Fibroblast of skin of abdomen (primary cell): ENCODE data around the gene USP11.
A peak's percentile ranks its signal among the peaks of the same experiment; 100 is the strongest.
"Not testable (repeated sequence)": the region's sequence is repeated elsewhere in the genome, so short reads cannot be mapped to it uniquely, and the experiment has no call there.

Experiments used
- DNase-seq: peaks from one replicate; pipeline ENCODE4 v3.0.0-alpha.2; 2013

Gene USP11

DNA sequence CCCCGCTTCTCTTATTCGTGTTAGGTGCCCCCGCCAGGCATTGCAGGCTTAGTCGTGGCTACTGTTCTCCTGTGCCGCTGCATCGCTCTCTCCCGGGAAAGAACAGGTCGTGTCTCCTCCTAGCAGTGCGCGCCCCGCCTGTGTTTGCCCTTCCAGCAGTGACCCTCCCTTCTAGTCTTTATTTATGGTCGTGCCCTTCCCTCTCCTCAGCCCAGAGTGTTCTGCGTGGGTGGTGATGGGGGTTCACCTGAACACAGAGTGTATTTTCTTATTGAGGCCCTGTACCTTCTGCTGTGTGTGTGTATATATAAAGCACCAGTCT is 15.2 kb downstream of the USP11 start:
- no peak for DNase-seq

DNA sequence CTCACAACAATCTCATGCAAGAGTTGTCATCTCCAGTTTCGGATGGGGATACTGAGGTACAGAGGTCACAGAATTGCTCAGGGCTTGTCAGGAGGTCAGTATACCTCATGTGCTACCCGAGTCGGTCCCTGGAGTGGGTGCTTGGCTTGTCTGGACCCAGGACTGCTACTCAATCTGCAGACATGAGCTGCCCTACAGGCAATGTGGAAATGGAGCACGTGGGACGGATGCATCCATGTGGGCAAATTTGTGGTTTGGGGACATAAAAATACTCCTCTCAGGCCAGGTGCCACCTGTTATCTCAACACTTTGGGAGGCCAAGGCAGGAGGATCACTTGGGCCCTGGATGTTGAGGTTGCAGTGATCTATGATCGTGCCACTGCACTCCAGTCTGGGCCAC is 15.8 kb downstream of the USP11 start:
- DNase-seq, result no peak

DNA sequence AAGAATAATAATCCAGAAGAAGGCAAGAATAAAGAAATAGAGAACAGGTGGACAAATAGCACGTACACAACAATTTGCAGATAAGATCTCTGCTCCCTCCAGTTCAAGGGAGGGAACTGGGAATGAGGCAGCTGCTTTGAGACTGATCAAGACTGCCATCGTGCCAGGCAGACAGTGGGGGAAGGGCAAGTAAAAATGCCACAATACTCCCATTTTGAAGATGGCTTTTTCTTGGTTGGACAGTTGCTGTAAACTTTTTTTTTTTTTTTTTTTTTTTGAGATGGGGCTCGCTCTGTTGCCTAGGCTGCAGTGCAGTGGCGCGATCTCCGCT is 17.2 kb downstream of the USP11 start:
- no peak for DNase-seq

- DNase-seq, result not testable (repeated sequence)
Measured at GRCh38 chrX:47257620-47258019, 24.8 kb downstream of the USP11 start.

DNA sequence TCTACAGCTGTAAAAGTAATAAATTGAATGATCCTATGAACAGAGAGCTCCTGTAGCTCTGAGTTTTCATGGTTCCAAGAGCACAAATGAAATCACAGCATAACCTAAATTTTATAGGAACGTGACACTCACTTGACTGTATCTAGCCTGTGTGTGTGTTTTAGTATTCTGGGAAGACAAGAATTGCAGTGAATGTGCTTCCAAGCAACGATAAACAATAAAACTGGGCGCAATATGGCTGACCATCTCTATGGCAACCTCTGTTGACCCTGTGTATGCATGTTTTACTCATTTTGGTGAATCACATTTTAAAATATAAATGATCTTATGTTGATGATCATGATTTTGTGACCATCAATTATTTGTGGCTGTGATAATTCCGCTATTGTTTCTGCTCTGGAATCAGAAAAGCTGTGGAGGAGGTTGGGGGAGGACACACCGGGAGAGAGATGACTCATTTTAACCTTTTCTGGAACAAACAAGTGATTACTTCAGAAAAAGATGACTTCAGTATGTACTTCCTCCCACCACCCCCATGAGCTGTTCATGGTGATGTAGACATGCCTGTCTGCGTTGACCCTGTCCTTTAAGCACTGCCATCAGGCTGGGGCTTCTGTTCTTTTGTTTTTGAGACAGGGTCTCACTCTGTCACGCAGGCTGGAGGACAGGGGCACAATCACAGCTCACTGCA is 31.8 kb downstream of the USP11 start:
- peak; percentile 30 for DNase-seq

- no peak for DNase-seq
Measured at GRCh38 chrX:47266643-47267042, 33.8 kb downstream of the USP11 start.

GRCh38 chrX:47272013-47272408 is 39.2 kb downstream of the USP11 start:
- no peak for DNase-seq

GRCh38 chrX:47273011-47273730 is 40.4 kb downstream of the USP11 start:
- DNase-seq, result no peak

DNA sequence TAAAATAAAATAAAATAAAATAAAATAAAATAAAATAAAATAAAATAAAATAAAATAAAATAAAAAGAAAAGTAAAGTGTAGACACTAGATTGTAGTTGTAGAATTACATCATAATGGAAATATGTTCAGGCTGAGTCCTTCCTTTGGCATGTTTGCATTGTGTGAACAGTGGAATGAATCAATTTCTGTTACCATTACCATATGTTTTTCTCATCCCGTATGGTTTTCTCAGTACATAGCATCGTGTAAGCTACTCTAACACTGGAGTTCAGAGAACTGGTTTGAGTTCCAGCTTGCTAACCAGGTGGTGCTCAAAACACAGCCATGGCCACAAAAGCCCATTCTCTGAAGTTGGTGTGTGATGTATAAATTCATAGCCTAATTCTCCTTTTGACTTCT is 45.9 kb downstream of the USP11 start:
- peak; percentile 80 for DNase-seq

DNA sequence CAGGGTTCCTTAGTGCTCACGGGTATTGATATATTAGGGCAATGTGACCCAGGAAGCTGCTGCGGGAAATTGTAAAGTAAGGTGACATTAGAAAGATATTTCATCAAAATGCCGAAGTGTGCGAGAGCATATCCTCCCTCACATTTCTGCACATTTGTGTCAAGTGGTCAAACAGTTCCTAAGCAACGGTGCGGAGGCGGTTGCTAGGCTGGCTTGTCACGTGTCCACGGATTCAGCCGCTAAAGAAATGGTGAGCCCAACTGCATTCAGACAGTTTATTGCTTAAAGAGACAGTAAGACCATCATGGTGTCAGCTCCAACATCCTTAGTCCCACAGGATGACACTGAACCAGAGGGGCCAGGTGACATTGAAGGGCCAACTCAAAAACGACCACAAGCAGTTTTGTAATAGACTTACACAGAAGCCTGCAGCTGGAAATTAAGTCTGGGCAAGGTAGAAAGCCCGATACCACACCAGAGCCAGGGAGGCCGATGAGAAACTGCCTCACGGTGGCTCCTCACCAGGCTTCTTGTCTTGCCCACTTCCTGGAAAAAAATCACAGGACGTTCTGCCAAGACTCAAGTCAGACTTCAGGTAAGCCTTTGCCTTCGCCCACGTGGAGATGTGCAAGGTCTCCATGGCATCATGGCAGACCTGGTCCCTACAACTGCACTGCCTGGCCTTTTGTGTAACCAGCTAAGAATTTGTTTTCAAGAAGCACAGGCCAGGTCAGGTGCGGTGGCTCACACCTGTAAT is 50.4 kb downstream of the USP11 start:
- DNase-seq, result peak; percentile 29

GRCh38 chrX:47284616-47285015 is 51.8 kb downstream of the USP11 start:
- DNase-seq, result not testable (repeated sequence)

GRCh38 chrX:47285836-47286320 is 53.1 kb downstream of the USP11 start:
- peak; percentile 16 for DNase-seq

DNA sequence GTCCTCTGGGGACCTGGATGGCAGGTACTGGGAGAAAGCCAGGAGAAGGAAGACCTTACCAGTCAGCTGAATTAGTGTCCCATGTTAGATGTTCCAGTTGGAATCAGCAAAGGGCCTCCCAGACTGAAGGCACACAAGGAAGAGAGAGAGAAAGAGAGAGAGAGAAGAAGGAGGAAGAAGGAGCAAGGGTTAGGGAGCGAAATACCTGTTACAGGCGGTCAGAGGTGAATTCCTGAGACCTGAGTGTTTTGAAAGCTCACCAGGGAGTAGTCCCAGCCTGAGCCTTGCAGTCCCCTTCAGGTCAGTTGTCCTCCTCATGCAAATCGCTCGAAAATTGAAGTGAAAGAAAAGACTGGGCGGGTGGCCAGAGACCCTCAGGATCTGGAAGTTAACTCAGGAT is 60.3 kb downstream of the USP11 start:
- no peak for DNase-seq

- peak; percentile 9 for DNase-seq
Measured at GRCh38 chrX:47296766-47297365, 64.1 kb downstream of the USP11 start.

DNA sequence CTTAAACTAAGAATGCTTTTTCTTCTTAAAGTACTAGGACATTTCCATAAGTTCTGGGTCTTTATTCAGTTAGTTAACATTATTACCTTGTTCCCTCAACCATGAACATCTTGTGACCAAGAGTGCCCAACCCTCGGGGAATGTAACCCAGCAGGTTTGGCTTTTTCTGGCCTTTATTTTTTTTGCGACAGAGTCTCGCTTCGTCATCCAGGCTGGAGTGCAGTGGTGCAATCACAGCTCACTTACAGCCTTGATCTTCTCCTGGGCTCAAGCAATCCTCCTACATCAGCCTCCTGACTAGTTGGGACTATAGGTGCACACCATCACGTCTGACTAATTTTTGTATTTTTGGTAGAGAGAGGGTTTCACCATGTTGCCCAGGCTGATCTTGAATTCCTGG is 65.1 kb downstream of the USP11 start:
- no peak for DNase-seq
